Activated CD8-positive, alpha-beta memory T cell treated with anti-CD3 and anti-CD28 coated beads, Interleukin-2, amount 10 ng/mL, durations not matched to agents 7 days and 5 days (primary cell): ENCODE data around the gene SCN8A. TPM values are rescaled to one million over a fixed set of nuclear protein-coding genes. Genes with fewer than 3 reads are reported as not detected.
"Not testable (repeated sequence)": the region's sequence is repeated elsewhere in the genome, so short reads cannot be mapped to it uniquely, and the experiment has no call there.

Source experiments
- ATAC-seq: fragments of 150-1000 bp; cut with Tn5 transposase; one replicate; pipeline ENCODE4 v1.10.0; 2021; ENCODE audit warnings: moderate library complexity
- CTCF ChIA-PET: fragments of 350-600 bp; sonication (Branson Sonifier 250); formaldehyde crosslinking; loops from one replicate; lab custom pipeline; 2021; ENCODE audit warnings: antibody characterized with exemption; lab: Charles Lee
- DNase-seq: peaks from one replicate; pipeline ENCODE4 v3.0.0-alpha.2; 2020
- H3K27ac Mint-ChIP-seq: one replicate; pipeline ENCODE4 v1.8.0; 2021; ENCODE audit warnings: mild to moderate bottlenecking, mixed read lengths
- H3K27me3 Mint-ChIP-seq: one replicate; pipeline ENCODE4 v1.8.0; 2021; ENCODE audit warnings: mixed read lengths
- H3K36me3 Mint-ChIP-seq: one replicate; pipeline ENCODE4 v1.8.0; 2021; ENCODE audit warnings: mild to moderate bottlenecking, mixed read lengths
- H3K4me1 Mint-ChIP-seq: one replicate; pipeline ENCODE4 v1.8.0; 2021; ENCODE audit warnings: mixed read lengths
- H3K4me3 Mint-ChIP-seq: one replicate; pipeline ENCODE4 v1.8.0; 2021; ENCODE audit warnings: mild to moderate bottlenecking, moderate library complexity, mixed read lengths
- H3K9me3 Mint-ChIP-seq: one replicate; pipeline ENCODE4 v1.8.0; 2022; ENCODE audit warnings: low read depth, mixed read lengths
- total RNA-seq, 2 experiments: library from RNA; stranded (reverse); gene quantifications; one replicate each; pipeline ENCODE4 v1.2.3, GENCODE V29; 2021

Gene SCN8A
- total RNA-seq, 2 experiments from 2014 or later, result 1.3 to 2.3 TPM

GRCh38 chr12:51822261-51822616, 231.2 kb downstream of the SCN8A start:
- peak overlapping the region; percentile 39 for H3K4me3 Mint-ChIP-seq
- DNase-seq (no peak), ATAC-seq (no peak)
- peak overlapping the region; percentile 19 for H3K27ac Mint-ChIP-seq
- no peaks in the 10 kb centered on the region for H3K9me3 Mint-ChIP-seq
- peaks cover 12% of the 10 kb centered on the region for H3K4me1 Mint-ChIP-seq
- no peaks in the 10 kb centered on the region for H3K27me3 Mint-ChIP-seq
- H3K36me3 Mint-ChIP-seq, result no peaks in the 10 kb centered on the region
- CTCF ChIA-PET, result interaction anchor here (1.9 to 2.6 kb wide), 2 partner anchors 9 to 156 kb away, joined by 4 to 22 read pairs; a partner anchor contains a TSS

- H3K4me1 Mint-ChIP-seq, result peaks cover 19% of the 10 kb centered on the region
- H3K36me3 Mint-ChIP-seq, result no peaks in the 10 kb centered on the region
- H3K4me3 Mint-ChIP-seq, result no peak overlapping the region
- CTCF ChIA-PET, result interaction anchor here (1.4 to 3.2 kb wide), 5 partner anchors 9 to 402 kb away, joined by 4 to 22 read pairs (median 9); a partner anchor contains a TSS
- no peak for ATAC-seq
- H3K9me3 Mint-ChIP-seq, result no peaks in the 10 kb centered on the region
- no peak overlapping the region for H3K27ac Mint-ChIP-seq
- DNase-seq, result no peak
- H3K27me3 Mint-ChIP-seq, result no peaks in the 10 kb centered on the region
Observed at GRCh38 chr12:51822956-51823355, 231.9 kb downstream of the SCN8A start.

DNA sequence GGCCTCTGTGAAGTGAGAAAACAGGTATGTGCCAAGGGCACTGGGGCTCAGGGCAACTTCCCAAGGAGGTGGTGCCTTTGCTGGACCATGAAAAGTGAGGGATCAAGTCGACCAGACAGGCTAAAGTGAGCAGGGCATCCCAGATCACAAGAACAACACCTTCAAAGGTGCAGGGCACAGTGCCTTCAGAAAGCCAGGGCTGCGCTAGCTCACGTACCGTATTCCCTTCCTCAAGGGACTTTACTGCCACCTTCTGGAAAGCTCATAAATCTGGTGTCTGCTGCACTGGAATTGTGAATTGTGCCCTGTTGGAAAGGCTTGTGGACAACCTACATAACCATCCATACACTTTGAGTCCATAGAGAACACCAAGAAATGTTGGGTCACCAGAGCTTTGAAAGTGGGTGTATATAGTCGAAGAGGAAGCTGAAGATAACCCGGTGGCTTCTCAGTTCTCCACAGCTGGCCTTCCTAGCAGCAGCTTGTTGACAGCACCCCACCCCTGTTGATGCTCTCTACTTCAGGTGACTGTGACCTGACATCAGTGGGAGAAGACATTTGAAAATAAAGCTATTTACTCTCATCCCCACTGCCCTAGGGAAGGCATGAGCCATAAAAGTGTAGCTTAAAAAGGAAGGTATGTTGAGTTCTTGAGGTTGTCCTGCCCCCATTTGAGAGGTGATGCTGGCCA, 233.0 kb downstream of the SCN8A start:
- Mint-ChIP-seq H3K27me3 (no peaks in the 10 kb centered on the region), H3K9me3 (no peaks in the 10 kb centered on the region), H3K4me3 (no peak overlapping the region), H3K4me1 (peaks cover 25% of the 10 kb centered on the region), H3K27ac (no peak overlapping the region), H3K36me3 (no peaks in the 10 kb centered on the region)
- ATAC-seq (no peak), DNase-seq (no peak)
- CTCF ChIA-PET, result interaction anchor here (0.6 to 3.2 kb wide), 15 partner anchors 9 to 454 kb away, joined by 3 to 22 read pairs (median 4); partner anchors contain the start of gene SLC4A8

DNA sequence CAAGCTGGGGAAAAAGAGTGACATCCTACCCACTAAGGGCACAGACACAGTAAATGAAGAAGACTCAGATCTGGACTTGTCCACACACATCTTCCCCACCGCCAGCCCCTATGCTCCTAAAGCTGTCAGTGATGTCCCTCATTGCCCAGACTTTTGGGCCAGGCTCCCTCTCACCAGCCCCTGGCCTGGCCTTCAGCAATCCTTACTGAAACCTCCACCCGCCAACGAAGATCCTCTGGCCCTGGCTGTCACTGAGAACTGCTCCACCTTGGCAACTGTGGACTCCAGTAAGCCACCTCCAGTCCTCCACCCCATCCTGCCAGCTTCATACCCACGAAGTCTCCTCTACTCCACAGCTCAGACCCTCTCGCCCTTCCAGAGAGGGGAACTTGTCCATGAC, 234.2 kb downstream of the SCN8A start:
- H3K27ac Mint-ChIP-seq, result no peak overlapping the region
- no peaks in the 10 kb centered on the region for H3K9me3 Mint-ChIP-seq

DNA sequence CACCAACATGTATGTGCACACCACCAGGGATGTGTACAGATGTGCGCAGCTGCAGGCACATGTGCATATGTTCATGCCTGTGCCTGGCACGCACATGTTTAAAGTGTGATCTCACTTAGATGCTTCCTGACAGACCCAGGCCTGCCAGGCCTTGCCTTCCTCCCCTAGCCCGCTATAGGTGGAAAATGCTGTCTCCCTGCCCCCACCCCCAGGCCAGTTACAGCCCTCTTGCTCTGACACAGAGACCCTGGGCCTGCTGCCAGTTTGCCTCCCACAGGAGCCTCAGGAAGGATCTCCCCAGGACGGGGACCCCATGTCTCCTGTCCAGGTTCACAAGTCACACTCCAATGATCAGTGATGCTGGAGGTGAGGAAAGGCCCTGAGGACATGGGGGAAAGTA, 235.8 kb downstream of the SCN8A start:
- Mint-ChIP-seq H3K4me1 (peaks cover 20% of the 10 kb centered on the region), H3K27me3 (peaks cover 16% of the 10 kb centered on the region), H3K4me3 (no peak overlapping the region), H3K27ac (no peak overlapping the region), H3K36me3 (no peaks in the 10 kb centered on the region), H3K9me3 (no peaks in the 10 kb centered on the region)
- CTCF ChIA-PET, result no interaction called here
- DNase-seq (no peak), ATAC-seq (no peak)

More for the DNA sequence above, 234.2 kb downstream of the SCN8A start:
- H3K36me3 Mint-ChIP-seq, result no peaks in the 10 kb centered on the region
- no peak for ATAC-seq
- DNase-seq, result no peak
- H3K4me3 Mint-ChIP-seq, result no peak overlapping the region
- CTCF ChIA-PET, result interaction anchor here (0.9 to 3.2 kb wide), 5 partner anchors 8 to 404 kb away, joined by 3 to 10 read pairs (median 7); no protein-coding TSS in a partner anchor
- H3K4me1 Mint-ChIP-seq, result peaks cover 20% of the 10 kb centered on the region
- peaks cover 6% of the 10 kb centered on the region for H3K27me3 Mint-ChIP-seq

GRCh38 chr12:51827925-51828818, 237.1 kb downstream of the SCN8A start:
- Mint-ChIP-seq H3K36me3 (no peaks in the 10 kb centered on the region), H3K4me3 (no peak overlapping the region), H3K27me3 (peaks cover 27% of the 10 kb centered on the region), H3K9me3 (no peaks in the 10 kb centered on the region), H3K27ac (no peak overlapping the region), H3K4me1 (peaks cover 29% of the 10 kb centered on the region)
- CTCF ChIA-PET, result interaction anchor here (0.6 to 0.9 kb wide), 2 partner anchors 14 to 84 kb away, joined by 3 read pairs; no protein-coding TSS in a partner anchor
- DNase-seq (peak; percentile 72), ATAC-seq (peak; percentile 93)

DNA sequence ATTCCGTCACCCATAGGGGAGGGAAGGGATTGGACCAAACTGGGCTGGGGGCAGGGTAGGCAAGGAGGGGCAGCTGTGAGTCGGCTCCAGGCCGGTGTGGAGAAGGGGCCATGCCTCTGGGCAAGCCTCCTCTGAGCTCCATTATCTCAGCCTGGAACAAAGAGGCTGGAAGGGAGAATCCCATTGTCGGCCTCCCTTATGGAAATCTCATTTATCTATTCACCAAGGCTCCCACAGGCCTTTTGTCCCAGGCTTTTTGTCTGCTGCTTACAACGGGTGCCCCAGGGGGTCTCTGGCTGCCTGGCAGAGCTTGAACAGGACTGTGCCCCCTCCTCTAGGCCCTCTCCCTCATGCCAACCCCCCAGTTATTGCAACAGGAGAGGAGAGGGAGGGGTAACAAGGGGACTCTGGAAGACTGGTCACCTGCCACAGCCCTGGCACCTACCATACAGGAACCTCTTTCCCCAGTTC, 238.0 kb downstream of the SCN8A start:
- no peak overlapping the region for H3K4me3 Mint-ChIP-seq
- H3K9me3 Mint-ChIP-seq, result no peaks in the 10 kb centered on the region
- CTCF ChIA-PET, result interaction anchor here (0.6 to 1.9 kb wide), 3 partner anchors 9 to 84 kb away, joined by 3 to 4 read pairs (median 4); no protein-coding TSS in a partner anchor
- H3K27ac Mint-ChIP-seq, result no peak overlapping the region
- H3K27me3 Mint-ChIP-seq, result peaks cover 36% of the 10 kb centered on the region
- no peak for ATAC-seq
- H3K4me1 Mint-ChIP-seq, result peaks cover 33% of the 10 kb centered on the region
- no peak for DNase-seq
- no peaks in the 10 kb centered on the region for H3K36me3 Mint-ChIP-seq

- H3K27ac Mint-ChIP-seq, result no peak overlapping the region
- CTCF ChIA-PET, result interaction anchor here (0.6 to 1.9 kb wide), 3 partner anchors 9 to 410 kb away, joined by 3 to 4 read pairs (median 4); no protein-coding TSS in a partner anchor
- no peaks in the 10 kb centered on the region for H3K9me3 Mint-ChIP-seq
- H3K27me3 Mint-ChIP-seq, result peaks cover 40% of the 10 kb centered on the region
- DNase-seq (no peak), ATAC-seq (no peak)
- no peaks in the 10 kb centered on the region for H3K36me3 Mint-ChIP-seq
- peaks cover 33% of the 10 kb centered on the region for H3K4me1 Mint-ChIP-seq
- no peak overlapping the region for H3K4me3 Mint-ChIP-seq
Observed at GRCh38 chr12:51829641-51830040, 238.6 kb downstream of the SCN8A start.

DNA sequence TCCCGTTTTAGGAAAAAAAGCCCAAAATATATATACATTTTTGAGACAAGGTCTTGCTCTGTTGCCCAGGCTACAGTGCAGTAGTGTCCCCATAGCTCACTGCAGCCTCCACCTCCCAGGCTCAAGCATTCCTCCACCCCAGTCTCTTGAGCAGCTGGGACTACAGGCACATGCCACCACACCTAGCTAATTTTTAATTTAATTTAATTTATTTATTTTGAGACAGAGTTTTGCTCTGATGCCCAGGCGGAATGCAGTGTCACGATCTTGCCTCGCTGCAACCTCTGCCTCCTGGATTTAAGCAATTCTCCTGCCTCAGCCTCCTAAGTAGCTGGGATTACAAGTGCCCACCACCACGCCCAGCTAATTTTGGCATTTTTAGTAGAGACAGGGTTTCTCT, 240.8 kb downstream of the SCN8A start:
- not testable (repeated sequence) for DNase-seq, H3K9me3 Mint-ChIP-seq, H3K36me3 Mint-ChIP-seq, H3K4me3 Mint-ChIP-seq, ATAC-seq, H3K27ac Mint-ChIP-seq
- H3K4me1 Mint-ChIP-seq, result peaks cover 29% of the 10 kb centered on the region
- peaks cover 45% of the 10 kb centered on the region for H3K27me3 Mint-ChIP-seq
- CTCF ChIA-PET, result interaction anchor here (1.2 to 2.5 kb wide), 4 partner anchors 11 to 193 kb away, joined by 4 to 8 read pairs (median 6); a partner anchor contains a TSS

- no peak for DNase-seq
- Mint-ChIP-seq H3K27ac (no peak overlapping the region), H3K36me3 (no peaks in the 10 kb centered on the region), H3K4me3 (no peak overlapping the region), H3K9me3 (no peaks in the 10 kb centered on the region), H3K4me1 (peaks cover 24% of the 10 kb centered on the region), H3K27me3 (peaks cover 46% of the 10 kb centered on the region)
- ATAC-seq, result no peak
- CTCF ChIA-PET, result interaction anchor here (1.3 to 2.5 kb wide), 4 partner anchors 8 to 193 kb away, joined by 5 to 8 read pairs (median 7); no protein-coding TSS in a partner anchor
Observed at GRCh38 chr12:51832354-51833107, 241.5 kb downstream of the SCN8A start.

GRCh38 chr12:51833448-51834227, 242.6 kb downstream of the SCN8A start:
- CTCF ChIA-PET, result interaction anchor here (1.5 to 2.5 kb wide), 2 partner anchors 9 to 13 kb away, joined by 7 to 8 read pairs; no protein-coding TSS in a partner anchor
- peaks cover 47% of the 10 kb centered on the region for H3K27me3 Mint-ChIP-seq
- no peaks in the 10 kb centered on the region for H3K36me3 Mint-ChIP-seq
- ATAC-seq (no peak), DNase-seq (no peak)
- no peaks in the 10 kb centered on the region for H3K9me3 Mint-ChIP-seq
- no peak overlapping the region for H3K4me3 Mint-ChIP-seq
- peaks cover 13% of the 10 kb centered on the region for H3K4me1 Mint-ChIP-seq
- H3K27ac Mint-ChIP-seq, result no peak overlapping the region

- DNase-seq, result no peak
- ATAC-seq, result no peak
- CTCF ChIA-PET, result interaction anchor here (0.8 kb wide), 1 partner anchor 143 kb away, joined by 3 read pairs; no protein-coding TSS in a partner anchor
- no peaks in the 10 kb centered on the region for H3K36me3 Mint-ChIP-seq
- no peak overlapping the region for H3K27ac Mint-ChIP-seq
- no peak overlapping the region for H3K4me3 Mint-ChIP-seq
- H3K9me3 Mint-ChIP-seq, result no peaks in the 10 kb centered on the region
- H3K4me1 Mint-ChIP-seq, result peaks cover 13% of the 10 kb centered on the region
- H3K27me3 Mint-ChIP-seq, result peaks cover 52% of the 10 kb centered on the region
Observed at GRCh38 chr12:51834411-51834810, 243.4 kb downstream of the SCN8A start.
